Glutamatergic neuron (in vitro differentiated cells): ENCODE data around the gene MACC1. TPM values are rescaled to one million over a fixed set of nuclear protein-coding genes. Genes with fewer than 3 reads are reported as not detected.

Source experiments
- DNase-seq: peaks from one replicate; pipeline ENCODE4 v3.0.0; 2022
- H3K27ac Mint-ChIP-seq: one replicate; pipeline ENCODE4 v1.8.0; 2020; ENCODE audit warnings: mild to moderate bottlenecking, mixed read lengths, inconsistent platforms; ENCODE audit not compliant: unreplicated experiment
- H3K27me3 Mint-ChIP-seq: one replicate; pipeline ENCODE4 v1.8.0; 2020; ENCODE audit warnings: mild to moderate bottlenecking, moderate library complexity, mixed read lengths, inconsistent platforms; ENCODE audit not compliant: unreplicated experiment
- H3K36me3 Mint-ChIP-seq: one replicate; pipeline ENCODE4 v1.8.0; 2020; ENCODE audit warnings: mild to moderate bottlenecking, mixed read lengths, inconsistent platforms; ENCODE audit not compliant: unreplicated experiment
- H3K4me1 Mint-ChIP-seq: one replicate; pipeline ENCODE4 v1.8.0; 2020; ENCODE audit warnings: mild to moderate bottlenecking, low read depth, mixed read lengths, inconsistent platforms; ENCODE audit not compliant: unreplicated experiment
- H3K4me3 Mint-ChIP-seq: one replicate; pipeline ENCODE4 v1.8.0; 2020; ENCODE audit warnings: mild to moderate bottlenecking, mixed read lengths, inconsistent platforms; ENCODE audit not compliant: unreplicated experiment
- H3K9me3 Mint-ChIP-seq: one replicate; pipeline ENCODE4 v1.8.0; 2020; ENCODE audit warnings: mild to moderate bottlenecking, moderate library complexity, mixed read lengths, inconsistent platforms; ENCODE audit not compliant: unreplicated experiment
- CTCF ChIP-seq: fragments of 200-600 bp; sonication (generic); IDR thresholded peaks from one replicate; pipeline ENCODE4 v1.5.0; 2021; ENCODE audit not compliant: partially characterized antibody, unreplicated experiment
- total RNA-seq: library from RNA; stranded (reverse); fragmentation: NEBNext Ultra II Directional; extraction: Animal tissue kit (Norgen Biotek cat#: 25700); gene quantifications from one replicate; pipeline ENCODE4 v1.2.1, GENCODE V29; 2021; ENCODE audit not compliant: unreplicated experiment

MACC1 gene
- total RNA-seq, 1 donor from 2014 or later, result 0.29 TPM

GRCh38 chr7:20095862-20096261 is 121.3 kb downstream of the MACC1 start:
- Mint-ChIP-seq H3K27ac (no peak overlapping the region), H3K27me3 (peaks cover 1% of the 10 kb centered on the region), H3K4me3 (no peak overlapping the region), H3K9me3 (peaks cover 2% of the 10 kb centered on the region), H3K36me3 (no peaks in the 10 kb centered on the region), H3K4me1 (no peaks in the 10 kb centered on the region)
- no peak for DNase-seq
- TF ChIP-seq CTCF, result no peak

- no peak for DNase-seq
- Mint-ChIP-seq H3K4me3 (no peak overlapping the region), H3K36me3 (no peaks in the 10 kb centered on the region), H3K9me3 (peaks cover 4% of the 10 kb centered on the region), H3K27me3 (peaks cover 1% of the 10 kb centered on the region), H3K27ac (no peak overlapping the region), H3K4me1 (no peaks in the 10 kb centered on the region)
- no peak for TF ChIP-seq CTCF
Observed at GRCh38 chr7:20095436-20095835, 121.7 kb downstream of the MACC1 start.

- no peak overlapping the region for H3K4me3 Mint-ChIP-seq
- no peak for DNase-seq
- H3K9me3 Mint-ChIP-seq, result peaks cover 2% of the 10 kb centered on the region
- TF ChIP-seq CTCF, result no peak
- peaks cover 6% of the 10 kb centered on the region for H3K4me1 Mint-ChIP-seq
- H3K27ac Mint-ChIP-seq, result no peak overlapping the region
- peaks cover 1% of the 10 kb centered on the region for H3K27me3 Mint-ChIP-seq
- H3K36me3 Mint-ChIP-seq, result no peaks in the 10 kb centered on the region
Observed at GRCh38 chr7:20089431-20089830, 127.8 kb downstream of the MACC1 start.

GRCh38 chr7:20085086-20085485 is 132.1 kb downstream of the MACC1 start:
- H3K36me3 Mint-ChIP-seq, result no peaks in the 10 kb centered on the region
- H3K27me3 Mint-ChIP-seq, result no peaks in the 10 kb centered on the region
- DNase-seq, result no peak
- H3K4me3 Mint-ChIP-seq, result no peak overlapping the region
- H3K27ac Mint-ChIP-seq, result no peak overlapping the region
- no peaks in the 10 kb centered on the region for H3K9me3 Mint-ChIP-seq
- H3K4me1 Mint-ChIP-seq, result peaks cover 6% of the 10 kb centered on the region
- TF ChIP-seq CTCF, result no peak

Other genes with a start within 250 kb of the MACC1 start
- gene ITGB8, start 113.5 kb upstream of the MACC1 start, total RNA-seq, result 19.0 TPM